ENCODE data around the gene KMT2C.
"Not testable (repeated sequence)": the region's sequence is repeated elsewhere in the genome, so short reads cannot be mapped to it uniquely, and the experiment has no call there.

The KMT2C gene

DNA sequence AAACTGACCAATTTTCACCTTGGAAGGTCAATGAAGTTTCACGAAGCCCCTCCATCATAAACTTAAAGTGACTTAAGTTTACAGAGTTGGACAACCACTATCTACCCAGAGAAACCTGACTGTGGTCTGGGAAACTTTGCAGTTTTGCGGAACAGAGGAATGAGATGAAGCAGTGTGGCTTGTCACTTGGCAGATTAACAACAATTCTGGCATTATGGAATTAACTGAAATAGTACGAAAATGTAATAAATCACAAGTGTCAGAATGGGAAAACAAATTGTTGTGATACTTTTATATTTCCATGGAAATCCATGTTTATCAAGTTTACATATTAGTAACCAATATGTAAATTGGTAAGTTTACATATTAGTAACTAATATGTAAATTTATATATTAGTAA lies 4.9 kb downstream of the KMT2C start:
- Mint-ChIP-seq H3K4me1 (peaks cover 55% of the 10 kb centered on the region), H3K4me3 (no peak overlapping the region), H3K27me3 (no peaks in the 10 kb centered on the region), H3K9me3 (no peaks in the 10 kb centered on the region), H3K27ac (no peak overlapping the region), H3K36me3 (no peaks in the 10 kb centered on the region)
- no peak for ATAC-seq

DNA sequence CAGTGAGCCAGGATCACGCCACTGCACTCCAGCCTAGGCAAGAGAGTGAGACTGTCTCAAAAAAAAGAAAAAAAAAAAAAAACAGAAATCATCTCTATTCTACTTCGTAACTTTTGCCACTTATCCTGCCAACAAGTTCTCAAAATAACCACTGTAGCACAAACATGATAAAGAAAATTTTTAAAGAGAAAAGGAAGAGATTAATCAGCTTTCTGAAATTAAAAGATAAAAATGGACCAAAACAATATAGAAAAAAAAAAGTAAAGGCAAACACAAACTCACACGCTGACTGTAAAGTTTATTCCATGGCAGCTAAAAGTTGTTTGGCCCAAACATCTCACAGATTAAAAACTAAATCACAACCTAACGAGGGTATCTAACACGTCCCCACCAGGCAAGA lies 5.7 kb downstream of the KMT2C start:
- H3K27ac Mint-ChIP-seq, H3K4me3 Mint-ChIP-seq, H3K27me3 Mint-ChIP-seq, H3K36me3 Mint-ChIP-seq, H3K9me3 Mint-ChIP-seq, ATAC-seq: not testable (repeated sequence)
- peaks cover 61% of the 10 kb centered on the region for H3K4me1 Mint-ChIP-seq

DNA sequence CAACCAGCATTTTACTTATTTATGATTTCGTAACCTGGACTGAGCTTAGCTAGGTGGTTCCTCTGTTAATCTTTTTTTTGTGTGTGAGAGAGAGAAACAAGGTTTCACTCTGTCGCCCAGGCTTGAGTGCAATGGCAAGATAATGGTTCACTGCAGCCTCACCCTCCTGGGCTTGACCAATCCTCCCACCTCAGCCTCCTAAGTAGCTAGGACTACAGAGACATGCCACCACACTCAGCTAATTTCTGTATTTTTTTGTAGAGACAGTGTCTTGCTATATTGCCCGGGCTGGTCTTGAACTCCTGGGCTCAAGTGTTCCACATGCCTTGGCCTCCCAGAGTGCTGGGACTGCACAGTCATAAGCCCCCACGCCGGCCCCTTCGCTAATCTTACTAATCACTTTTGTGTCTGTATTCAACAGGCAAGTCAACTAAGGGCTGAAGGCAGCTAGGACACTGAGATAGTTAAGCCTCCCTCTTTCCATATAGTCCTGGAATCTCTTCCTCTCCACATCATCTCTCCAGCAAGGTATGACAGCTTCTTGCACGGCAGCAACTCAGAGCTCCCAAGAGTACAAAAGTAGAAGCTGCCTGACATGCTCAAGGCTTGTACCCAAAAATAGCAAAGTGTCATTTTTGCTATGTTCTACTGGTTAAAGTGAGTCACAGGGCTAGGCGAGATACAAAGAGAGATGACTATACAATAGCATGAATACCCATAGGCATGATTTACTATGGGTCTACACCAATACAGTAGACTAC lies 11.3 kb downstream of the KMT2C start:
- Mint-ChIP-seq H3K4me3 (no peak overlapping the region), H3K27ac (no peak overlapping the region), H3K27me3 (no peaks in the 10 kb centered on the region), H3K4me1 (peaks cover 58% of the 10 kb centered on the region), H3K36me3 (peaks cover 37% of the 10 kb centered on the region), H3K9me3 (peaks cover 5% of the 10 kb centered on the region)
- ATAC-seq, result peak; percentile 51

DNA sequence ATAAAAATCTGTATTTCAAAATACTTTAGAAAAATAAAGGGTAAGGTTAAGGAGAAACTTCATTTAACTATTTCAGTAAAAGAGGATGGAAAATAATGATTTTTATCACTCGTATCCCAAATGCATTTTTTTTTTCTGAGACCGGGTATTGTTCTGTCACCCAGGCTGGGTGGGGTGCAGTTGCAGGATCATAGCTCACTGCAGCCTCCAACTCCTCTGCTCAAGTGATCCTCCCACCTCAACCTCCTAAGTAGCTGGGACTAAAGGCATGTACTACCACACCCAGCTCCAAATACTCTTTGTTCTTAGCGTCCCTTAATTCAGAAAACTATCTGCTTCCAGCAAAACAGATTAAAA lies 11.8 kb downstream of the KMT2C start:
- ATAC-seq, result no peak
- peaks cover 38% of the 10 kb centered on the region for H3K36me3 Mint-ChIP-seq
- H3K4me3 Mint-ChIP-seq, result no peak overlapping the region
- H3K27me3 Mint-ChIP-seq, result no peaks in the 10 kb centered on the region
- H3K27ac Mint-ChIP-seq, result no peak overlapping the region
- H3K4me1 Mint-ChIP-seq, result peaks cover 58% of the 10 kb centered on the region
- H3K9me3 Mint-ChIP-seq, result peaks cover 5% of the 10 kb centered on the region

DNA sequence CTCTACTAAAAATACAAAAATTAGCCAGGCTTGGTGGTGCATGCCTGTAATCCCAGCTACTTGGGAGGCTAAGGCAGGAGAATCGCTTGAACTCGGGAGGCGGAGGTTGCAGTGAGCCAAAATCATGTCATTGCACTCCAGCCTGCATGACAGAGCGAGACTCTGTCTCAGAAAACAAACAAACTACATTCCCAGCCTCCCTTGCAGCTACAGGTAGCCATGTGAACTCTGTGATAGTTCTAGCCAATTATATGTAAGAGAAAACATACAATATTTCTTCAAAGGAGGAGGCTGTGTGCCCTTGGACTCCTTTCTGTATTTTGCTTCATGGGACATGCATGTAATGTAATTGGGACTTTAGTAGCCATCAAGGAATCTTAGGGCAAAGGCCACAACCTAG lies 12.6 kb downstream of the KMT2C start:
- ATAC-seq, result not testable (repeated sequence)

DNA sequence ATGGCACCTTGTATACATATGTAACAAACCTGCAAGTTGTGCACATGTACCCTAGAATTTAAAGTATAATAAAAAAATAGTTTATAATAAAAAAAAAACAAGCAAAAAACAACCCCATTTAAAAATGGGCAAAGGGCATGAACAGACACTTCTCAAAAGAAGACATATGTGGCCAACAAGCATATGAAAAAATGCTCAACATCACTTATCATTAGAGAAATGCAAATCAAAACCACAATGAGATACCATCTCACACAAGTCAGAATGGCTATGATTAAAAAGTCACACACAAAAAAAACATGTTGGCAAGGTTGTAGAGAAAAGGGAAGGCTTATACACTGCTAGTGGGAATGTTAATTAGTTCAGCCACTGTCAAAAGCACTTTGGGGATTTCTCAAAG lies 14.9 kb downstream of the KMT2C start:
- not testable (repeated sequence) for H3K27ac Mint-ChIP-seq, H3K4me3 Mint-ChIP-seq, ATAC-seq, H3K27me3 Mint-ChIP-seq, H3K9me3 Mint-ChIP-seq
- H3K4me1 Mint-ChIP-seq, result peaks cover 42% of the 10 kb centered on the region
- peaks cover 38% of the 10 kb centered on the region for H3K36me3 Mint-ChIP-seq

More for the DNA sequence above, 12.6 kb downstream of the KMT2C start:
- H3K27me3 Mint-ChIP-seq, H3K27ac Mint-ChIP-seq, H3K9me3 Mint-ChIP-seq, H3K4me3 Mint-ChIP-seq: not testable (repeated sequence)
- Mint-ChIP-seq H3K4me1 (peaks cover 53% of the 10 kb centered on the region), H3K36me3 (peaks cover 38% of the 10 kb centered on the region)

DNA sequence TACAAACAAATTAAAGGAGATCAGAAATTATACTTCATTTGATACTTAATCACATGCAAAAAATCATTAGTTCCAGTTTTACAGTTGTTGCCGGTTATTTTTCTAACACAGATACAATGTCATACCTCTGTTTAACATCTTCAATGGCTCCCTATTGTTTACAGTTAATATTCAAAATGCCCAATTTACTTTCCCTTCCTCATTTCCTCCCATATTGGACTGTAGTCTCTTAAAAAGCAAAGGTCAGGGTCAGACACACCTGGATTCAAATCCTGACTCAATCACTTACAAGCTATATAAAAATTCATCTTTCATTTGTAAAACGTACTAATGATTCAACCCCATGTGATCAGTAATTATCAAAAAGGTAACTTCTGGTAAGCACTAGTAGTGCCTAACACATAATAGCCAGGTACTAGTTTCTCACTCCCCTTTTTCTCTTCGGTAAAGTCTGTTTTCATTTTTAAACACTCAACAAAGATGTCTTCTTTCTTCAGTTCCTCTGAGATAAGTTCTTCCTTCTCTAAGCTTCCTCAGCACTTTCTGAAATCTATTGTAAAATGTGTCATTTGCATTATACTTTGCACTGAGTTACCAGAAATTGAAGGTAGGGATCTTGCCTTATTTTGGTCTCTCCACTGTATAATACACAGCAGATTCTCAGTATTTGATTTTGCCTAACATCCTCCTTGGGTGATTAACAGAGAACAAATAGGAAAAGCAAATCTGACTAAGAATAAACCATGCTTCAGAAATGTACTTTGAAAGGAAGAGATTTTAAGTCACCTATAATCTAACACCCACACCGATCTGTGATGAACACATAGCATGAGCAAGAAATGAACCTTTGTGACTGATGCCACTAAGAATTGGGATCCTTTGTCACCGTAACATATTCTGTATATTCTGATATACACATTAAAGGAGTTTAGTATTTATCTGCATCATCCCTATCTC lies 16.1 kb downstream of the KMT2C start:
- peak overlapping the region; percentile 54 for H3K4me3 Mint-ChIP-seq
- no peaks in the 10 kb centered on the region for H3K27me3 Mint-ChIP-seq
- peaks cover 5% of the 10 kb centered on the region for H3K9me3 Mint-ChIP-seq
- peaks cover 36% of the 10 kb centered on the region for H3K36me3 Mint-ChIP-seq
- H3K27ac Mint-ChIP-seq, result peak overlapping the region; percentile 82
- ATAC-seq, result peak; percentile 41
- H3K4me1 Mint-ChIP-seq, result peaks cover 33% of the 10 kb centered on the region

DNA sequence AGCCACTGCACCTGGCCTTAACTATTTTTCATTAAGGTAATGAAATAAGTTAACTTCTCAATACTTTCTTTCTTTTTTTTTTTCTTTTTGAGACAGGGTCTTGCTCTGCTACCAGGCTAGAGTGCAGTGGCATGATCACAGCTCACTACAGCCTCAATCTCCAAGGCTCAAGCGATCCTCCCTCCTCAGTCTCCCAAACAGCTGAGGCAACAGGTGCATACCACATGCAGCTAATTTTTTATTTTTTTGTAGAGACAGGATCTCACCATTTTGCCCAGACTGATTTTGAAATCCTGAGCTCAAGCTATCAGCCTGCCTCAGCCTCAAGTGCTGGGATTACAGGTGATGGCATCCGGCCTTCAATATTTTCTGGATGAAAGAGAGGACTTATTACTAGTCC lies 21.0 kb downstream of the KMT2C start:
- no peak for ATAC-seq
- Mint-ChIP-seq H3K36me3 (peaks cover 4% of the 10 kb centered on the region), H3K4me1 (peaks cover 20% of the 10 kb centered on the region), H3K27ac (no peak overlapping the region), H3K4me3 (no peak overlapping the region), H3K27me3 (no peaks in the 10 kb centered on the region), H3K9me3 (peaks cover 3% of the 10 kb centered on the region)

DNA sequence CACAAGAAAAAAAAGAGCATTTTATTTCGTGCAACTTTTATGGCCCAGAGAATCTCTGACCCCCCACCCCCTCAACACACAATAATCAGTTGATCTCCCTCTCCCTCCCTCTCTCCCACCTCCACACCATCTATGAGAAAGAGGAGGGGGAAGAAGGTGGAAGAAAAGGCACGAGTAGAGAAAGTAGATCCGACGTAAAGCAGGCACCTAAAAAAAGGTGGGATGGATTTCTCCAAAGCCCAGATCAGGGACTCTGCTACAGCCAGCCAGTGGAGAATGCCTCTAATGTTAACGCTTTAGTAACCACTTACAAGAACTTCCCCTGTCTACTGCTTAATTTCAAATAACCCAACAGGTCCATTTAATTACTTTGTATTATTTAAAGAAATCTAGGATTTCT lies 24.4 kb downstream of the KMT2C start:
- Mint-ChIP-seq H3K9me3 (peaks cover 3% of the 10 kb centered on the region), H3K27ac (no peak overlapping the region), H3K4me3 (no peak overlapping the region), H3K27me3 (no peaks in the 10 kb centered on the region), H3K4me1 (peaks cover 15% of the 10 kb centered on the region), H3K36me3 (no peaks in the 10 kb centered on the region)
- no peak for ATAC-seq

DNA sequence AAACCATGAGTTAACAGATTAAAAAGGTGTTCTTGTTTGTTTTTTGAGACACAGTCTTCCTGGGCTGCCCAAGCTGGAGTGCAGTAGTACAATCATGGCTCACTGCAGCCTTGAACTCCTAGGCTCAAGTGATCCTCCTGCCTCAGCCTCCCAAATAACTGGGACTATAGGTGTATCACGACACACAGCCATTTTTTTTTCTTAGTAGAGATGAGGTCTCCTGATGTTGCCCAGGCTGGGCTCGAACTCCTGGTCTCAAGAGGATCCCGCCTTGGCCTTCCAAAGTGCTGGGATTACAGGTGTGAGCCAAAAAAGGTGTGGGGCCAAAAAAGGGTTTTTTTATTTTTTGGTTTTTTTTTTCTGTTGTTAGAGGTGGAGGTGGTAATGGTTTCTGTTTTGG lies 29.3 kb downstream of the KMT2C start:
- Mint-ChIP-seq H3K4me1 (peaks cover 6% of the 10 kb centered on the region), H3K27me3 (no peaks in the 10 kb centered on the region), H3K36me3 (no peaks in the 10 kb centered on the region), H3K4me3 (no peak overlapping the region), H3K27ac (no peak overlapping the region), H3K9me3 (peaks cover 5% of the 10 kb centered on the region)
- ATAC-seq, result peak; percentile 34

DNA sequence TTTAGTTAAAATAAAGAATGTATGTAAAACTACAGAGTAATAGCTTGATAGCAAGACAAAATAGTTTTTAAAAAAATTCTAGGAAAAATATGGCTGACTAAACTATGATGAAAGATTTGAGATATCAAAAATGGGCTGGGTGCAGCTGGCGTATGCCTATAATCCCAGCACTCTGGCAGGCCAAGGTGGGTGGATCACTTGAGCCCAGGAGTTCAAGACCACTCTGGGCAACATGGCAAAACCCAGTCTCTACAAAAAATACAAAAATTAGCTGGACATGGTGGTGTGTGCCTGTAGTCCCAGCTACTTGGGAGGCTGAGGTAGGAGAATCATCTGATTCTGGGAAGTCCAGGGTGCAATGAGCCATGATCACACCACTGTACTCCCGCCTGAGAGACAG lies 29.8 kb downstream of the KMT2C start:
- not testable (repeated sequence) for H3K27ac Mint-ChIP-seq, H3K9me3 Mint-ChIP-seq, H3K27me3 Mint-ChIP-seq, H3K36me3 Mint-ChIP-seq, H3K4me1 Mint-ChIP-seq, H3K4me3 Mint-ChIP-seq
- peak; percentile 21 for ATAC-seq

DNA sequence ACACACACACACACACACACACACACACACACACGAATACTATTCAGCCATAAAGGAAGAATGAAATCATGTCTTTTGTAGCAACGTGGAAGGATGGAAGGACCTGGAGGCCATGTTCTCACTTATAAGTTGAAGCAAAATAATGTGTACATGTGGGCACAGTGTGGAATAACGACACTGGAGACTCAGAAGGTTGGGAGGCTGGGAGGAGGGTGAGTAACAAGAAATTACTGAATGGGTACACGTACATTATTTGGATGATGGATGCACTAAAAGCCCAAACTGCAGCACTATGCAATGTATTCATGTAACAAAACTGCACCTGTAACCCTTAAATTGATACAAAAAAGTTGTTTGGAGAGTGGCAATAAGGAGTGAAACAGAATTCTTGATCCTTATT lies 32.1 kb downstream of the KMT2C start:
- ATAC-seq, result peak; percentile 3

DNA sequence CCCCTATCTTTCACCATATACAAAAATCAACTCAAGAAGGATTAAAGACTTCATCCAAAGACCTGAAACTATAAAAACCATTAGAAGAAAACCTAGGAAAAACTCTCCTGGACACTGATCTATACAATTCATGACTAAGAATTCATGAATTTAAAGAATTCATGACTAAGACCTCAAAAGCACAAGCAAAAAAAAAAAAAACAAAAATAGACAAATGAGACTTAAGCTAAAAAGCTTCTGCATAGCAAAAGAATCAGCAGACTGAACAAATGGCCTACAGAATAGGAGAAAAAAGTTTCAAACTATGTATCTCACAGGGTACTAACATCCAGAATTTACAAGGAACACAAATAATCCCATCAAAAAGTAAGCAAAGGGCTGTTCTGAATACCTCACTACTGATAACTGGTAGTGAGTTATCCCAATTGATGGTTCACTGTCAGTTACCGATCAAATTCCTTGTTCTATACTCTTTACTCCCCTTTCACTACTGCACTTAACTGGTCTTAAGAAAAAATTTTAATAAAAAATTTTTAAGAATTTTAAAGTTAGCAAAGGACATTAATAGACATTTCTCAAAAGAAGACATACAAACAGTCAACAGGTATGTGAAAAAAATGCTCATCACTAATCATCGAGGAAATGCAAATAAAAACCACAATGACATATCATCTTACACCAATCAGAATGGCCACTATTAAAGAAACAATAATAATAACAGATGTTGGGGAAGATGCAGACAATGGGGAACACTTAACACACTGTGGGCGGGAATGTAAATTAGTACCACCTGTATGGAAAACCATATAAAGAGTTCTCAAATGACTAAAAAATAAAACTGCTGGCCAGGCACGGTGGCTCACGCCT lies 33.2 kb downstream of the KMT2C start:
- no peak overlapping the region for H3K27ac Mint-ChIP-seq
- H3K9me3 Mint-ChIP-seq, result peaks cover 6% of the 10 kb centered on the region
- ATAC-seq, result peak; percentile 10
- H3K36me3 Mint-ChIP-seq, result peaks cover 6% of the 10 kb centered on the region
- no peak overlapping the region for H3K4me3 Mint-ChIP-seq
- no peaks in the 10 kb centered on the region for H3K27me3 Mint-ChIP-seq
- peaks cover 24% of the 10 kb centered on the region for H3K4me1 Mint-ChIP-seq

More for the DNA sequence above, 32.1 kb downstream of the KMT2C start:
- peaks cover 3% of the 10 kb centered on the region for H3K9me3 Mint-ChIP-seq
- no peaks in the 10 kb centered on the region for H3K36me3 Mint-ChIP-seq
- H3K27ac Mint-ChIP-seq, result no peak overlapping the region
- H3K4me3 Mint-ChIP-seq, result no peak overlapping the region
- H3K27me3 Mint-ChIP-seq, result no peaks in the 10 kb centered on the region
- H3K4me1 Mint-ChIP-seq, result peaks cover 17% of the 10 kb centered on the region

DNA sequence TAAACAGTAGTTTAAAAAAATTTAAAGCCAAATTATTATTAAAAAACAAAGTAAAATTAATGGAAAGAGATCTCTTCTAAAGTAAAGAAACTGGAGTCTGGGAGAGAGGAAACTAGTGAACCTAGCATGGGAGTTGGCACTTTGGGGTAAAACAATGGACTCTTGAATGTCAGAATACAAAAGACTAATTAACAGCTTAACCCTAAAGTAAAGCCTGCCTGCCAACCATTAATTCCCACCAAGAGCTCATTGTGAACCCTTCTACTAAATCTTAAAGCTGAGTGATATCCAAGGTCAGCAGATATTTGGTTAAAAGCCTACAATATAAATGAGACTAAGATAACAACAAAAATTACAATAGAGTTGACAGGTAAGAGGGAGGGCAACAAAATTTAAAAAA lies 36.5 kb downstream of the KMT2C start:
- Mint-ChIP-seq H3K4me1 (peaks cover 45% of the 10 kb centered on the region), H3K27me3 (no peaks in the 10 kb centered on the region), H3K36me3 (peaks cover 7% of the 10 kb centered on the region), H3K27ac (no peak overlapping the region), H3K4me3 (no peak overlapping the region), H3K9me3 (peaks cover 6% of the 10 kb centered on the region)
- ATAC-seq, result no peak

DNA sequence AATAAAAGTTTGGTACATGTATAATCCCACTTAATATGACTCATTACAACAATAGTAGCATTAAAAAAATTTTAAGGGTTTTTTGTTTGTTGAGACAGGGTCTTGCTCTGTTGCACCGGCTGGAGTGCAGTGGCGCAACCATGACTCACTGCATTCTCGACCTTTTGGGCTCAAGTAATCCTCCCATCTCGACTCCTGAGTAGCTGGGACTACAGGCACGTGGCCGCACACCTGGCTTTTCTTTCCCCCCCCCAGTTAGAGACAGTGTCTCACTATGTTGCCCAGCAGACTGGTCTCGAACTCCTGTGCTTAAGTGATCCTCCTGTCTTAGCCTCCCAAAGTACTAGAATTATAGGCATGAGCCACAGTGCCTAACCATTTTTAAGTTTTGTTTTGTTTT lies 40.7 kb downstream of the KMT2C start:
- Mint-ChIP-seq H3K36me3 (peaks cover 7% of the 10 kb centered on the region), H3K4me1 (peaks cover 70% of the 10 kb centered on the region), H3K4me3 (no peak overlapping the region), H3K27me3 (no peaks in the 10 kb centered on the region), H3K9me3 (peaks cover 3% of the 10 kb centered on the region), H3K27ac (no peak overlapping the region)
- ATAC-seq, result no peak
